Skeletal muscle satellite cell (primary cell): Measurements from ENCODE around the gene CDH23.

Source experiments
- H3K27me3 ChIP-seq: 2 replicates; pipeline ENCODE4 v1.7.0; 2013; ENCODE audit warnings: low read length; ENCODE audit not compliant: control insufficient read depth, insufficient read depth
- H3K36me3 ChIP-seq: 2 replicates; pipeline ENCODE4 v1.7.0; 2013; ENCODE audit warnings: mild to moderate bottlenecking, control low read depth, low read length; ENCODE audit not compliant: insufficient read depth
- H3K4me1 ChIP-seq: 2 replicates; pipeline ENCODE4 v1.7.0; 2013; ENCODE audit warnings: low read length; ENCODE audit not compliant: control insufficient read depth, insufficient read depth
- H3K4me2 ChIP-seq: 2 replicates; pipeline ENCODE4 v1.7.0; 2013; ENCODE audit warnings: mild to moderate bottlenecking, low read length
- H3K4me3 ChIP-seq: 2 replicates; pipeline ENCODE4 v1.7.0; 2013; ENCODE audit warnings: low read length
- H3K9ac ChIP-seq: 2 replicates; pipeline ENCODE4 v1.7.0; 2013; ENCODE audit warnings: mild to moderate bottlenecking, low read depth, low read length, moderate library complexity
- H3K9me3 ChIP-seq: replicated peaks from 2 replicates; pipeline ENCODE4 v1.7.0; 2013; ENCODE audit warnings: mild to moderate bottlenecking, control low read depth, low read length

CDH23 gene

GRCh38 chr10:71516890-71517289 lies 120.2 kb downstream of the CDH23 start:
- Histone ChIP-seq H3K4me2 (no peak overlapping the region), H3K27me3 (peaks cover 59% of the 10 kb centered on the region), H3K36me3 (no peaks in the 10 kb centered on the region), H3K4me1 (no peaks in the 10 kb centered on the region), H3K9ac (no peak overlapping the region), H3K4me3 (no peak overlapping the region), H3K9me3 (no peaks in the 10 kb centered on the region)

GRCh38 chr10:71517298-71518169 lies 120.8 kb downstream of the CDH23 start:
- H3K9me3 ChIP-seq = no peaks in the 10 kb centered on the region
- no peaks in the 10 kb centered on the region for H3K36me3 ChIP-seq
- no peak overlapping the region for H3K4me2 ChIP-seq

GRCh38 chr10:71520042-71520441 lies 123.3 kb downstream of the CDH23 start:
- H3K4me3 ChIP-seq = no peak overlapping the region
- H3K4me1 ChIP-seq = no peaks in the 10 kb centered on the region
- H3K9me3 ChIP-seq = no peaks in the 10 kb centered on the region
- H3K27me3 ChIP-seq = peaks cover 57% of the 10 kb centered on the region
- H3K36me3 ChIP-seq = no peaks in the 10 kb centered on the region
- no peak overlapping the region for H3K9ac ChIP-seq
- no peak overlapping the region for H3K4me2 ChIP-seq

More at GRCh38 chr10:71517298-71518169, 120.8 kb downstream of the CDH23 start:
- H3K4me3 ChIP-seq = no peak overlapping the region
- no peaks in the 10 kb centered on the region for H3K4me1 ChIP-seq
- H3K27me3 ChIP-seq = peaks cover 59% of the 10 kb centered on the region
- H3K9ac ChIP-seq = no peak overlapping the region

- H3K9me3 ChIP-seq = no peaks in the 10 kb centered on the region
- H3K36me3 ChIP-seq = no peaks in the 10 kb centered on the region
- no peak overlapping the region for H3K4me3 ChIP-seq
- H3K9ac ChIP-seq = no peak overlapping the region
- H3K4me1 ChIP-seq = no peaks in the 10 kb centered on the region
- peaks cover 60% of the 10 kb centered on the region for H3K27me3 ChIP-seq
- H3K4me2 ChIP-seq = no peak overlapping the region
These were observed 125.1 kb downstream of the CDH23 start for GRCh38 chr10:71521504-71522441.

DNA sequence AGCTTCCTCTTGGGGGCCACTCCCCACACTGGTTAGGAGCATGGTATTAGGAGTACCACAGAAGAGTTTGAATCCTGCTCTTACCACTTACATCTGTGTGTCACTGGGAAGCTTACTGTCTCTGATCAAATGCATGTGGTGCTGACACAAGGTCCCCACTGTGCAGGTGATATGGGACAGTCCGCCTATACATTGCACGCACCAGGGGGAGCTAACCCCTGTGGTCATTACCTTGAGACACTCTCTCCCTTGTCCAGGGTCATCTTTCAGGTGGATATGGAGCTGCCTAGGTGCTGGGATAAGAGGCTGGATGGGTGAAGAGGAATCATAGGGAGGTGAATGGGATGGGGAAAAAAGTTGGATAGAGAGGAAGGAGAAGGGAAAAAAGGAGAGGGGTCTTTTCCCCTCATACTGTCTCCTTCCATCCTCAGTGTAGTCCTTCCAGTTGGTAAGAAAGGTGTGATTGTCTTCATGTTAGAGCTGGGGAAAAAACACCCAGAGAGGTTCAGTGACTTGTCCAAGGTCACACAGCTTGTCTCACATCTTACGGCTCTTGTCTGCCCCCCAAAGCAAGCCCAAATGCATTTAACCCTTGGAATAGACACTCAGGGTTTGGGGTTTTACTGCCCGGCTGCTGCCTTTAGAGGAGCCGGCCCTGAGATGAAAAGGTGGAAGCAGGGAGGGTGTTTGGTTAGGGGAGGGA lies 125.9 kb downstream of the CDH23 start:
- Histone ChIP-seq H3K4me3 (no peak overlapping the region), H3K9ac (no peak overlapping the region), H3K4me2 (no peak overlapping the region), H3K9me3 (no peaks in the 10 kb centered on the region), H3K36me3 (no peaks in the 10 kb centered on the region), H3K27me3 (peaks cover 66% of the 10 kb centered on the region), H3K4me1 (no peaks in the 10 kb centered on the region)

GRCh38 chr10:71523756-71524155 lies 127.0 kb downstream of the CDH23 start:
- H3K4me3 ChIP-seq = no peak overlapping the region
- no peaks in the 10 kb centered on the region for H3K4me1 ChIP-seq
- no peaks in the 10 kb centered on the region for H3K9me3 ChIP-seq
- no peaks in the 10 kb centered on the region for H3K36me3 ChIP-seq
- H3K4me2 ChIP-seq = no peak overlapping the region
- H3K9ac ChIP-seq = no peak overlapping the region
- H3K27me3 ChIP-seq = peaks cover 71% of the 10 kb centered on the region

DNA sequence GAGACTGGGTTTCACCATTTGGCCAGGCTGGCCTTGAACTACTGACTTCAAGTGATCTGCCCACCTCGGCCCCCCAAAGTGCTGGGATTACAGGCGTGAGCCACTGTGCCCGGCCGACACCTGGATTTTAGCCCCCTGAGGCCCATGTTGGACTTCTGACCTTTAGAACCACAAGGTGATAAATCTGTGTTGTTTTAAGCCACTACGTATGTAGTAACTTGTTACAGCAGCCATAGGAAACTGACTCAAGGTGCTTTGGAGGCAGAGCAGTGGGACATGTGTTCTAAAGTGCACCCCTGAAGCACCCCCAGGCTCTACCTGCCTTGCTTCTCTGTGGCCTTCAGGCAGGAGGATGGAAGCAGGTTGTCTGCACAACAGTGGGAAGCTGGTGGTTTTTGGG lies 128.4 kb downstream of the CDH23 start:
- H3K4me3 ChIP-seq = no peak overlapping the region
- no peaks in the 10 kb centered on the region for H3K9me3 ChIP-seq
- H3K27me3 ChIP-seq = peaks cover 63% of the 10 kb centered on the region
- no peak overlapping the region for H3K4me2 ChIP-seq
- no peaks in the 10 kb centered on the region for H3K36me3 ChIP-seq
- no peak overlapping the region for H3K9ac ChIP-seq
- no peaks in the 10 kb centered on the region for H3K4me1 ChIP-seq

- H3K36me3 ChIP-seq = no peaks in the 10 kb centered on the region
- no peaks in the 10 kb centered on the region for H3K4me1 ChIP-seq
- H3K4me2 ChIP-seq = no peak overlapping the region
- no peak overlapping the region for H3K4me3 ChIP-seq
- no peak overlapping the region for H3K9ac ChIP-seq
- peaks cover 61% of the 10 kb centered on the region for H3K27me3 ChIP-seq
- H3K9me3 ChIP-seq = no peaks in the 10 kb centered on the region
These were observed 129.0 kb downstream of the CDH23 start for GRCh38 chr10:71525721-71526120.

- H3K4me3 ChIP-seq = no peak overlapping the region
- no peaks in the 10 kb centered on the region for H3K9me3 ChIP-seq
- no peaks in the 10 kb centered on the region for H3K4me1 ChIP-seq
- no peak overlapping the region for H3K9ac ChIP-seq
- H3K4me2 ChIP-seq = no peak overlapping the region
- peaks cover 52% of the 10 kb centered on the region for H3K27me3 ChIP-seq
- no peaks in the 10 kb centered on the region for H3K36me3 ChIP-seq
These were observed 129.9 kb downstream of the CDH23 start for GRCh38 chr10:71526653-71527052.

DNA sequence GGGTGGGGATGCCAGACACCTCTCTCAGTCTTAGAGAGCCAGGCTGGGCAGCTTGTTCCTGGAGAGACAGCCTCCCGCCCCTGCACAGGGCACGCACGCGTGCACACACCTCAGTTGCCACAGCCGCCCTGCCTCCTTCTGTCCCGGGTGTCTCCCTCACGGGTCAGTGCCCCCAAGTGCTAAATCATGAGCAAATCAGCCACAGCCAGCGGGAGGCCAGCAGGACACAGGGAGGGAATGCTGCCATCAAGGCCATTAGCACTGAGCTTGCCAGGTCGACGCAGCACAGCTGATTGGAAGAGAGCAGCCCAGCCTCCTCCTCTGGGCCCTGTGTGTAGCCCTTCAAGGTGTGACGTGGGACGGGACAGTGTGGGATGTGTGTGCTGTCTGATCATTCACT lies 130.4 kb downstream of the CDH23 start:
- no peak overlapping the region for H3K4me3 ChIP-seq
- H3K4me2 ChIP-seq = no peak overlapping the region
- no peaks in the 10 kb centered on the region for H3K9me3 ChIP-seq
- H3K27me3 ChIP-seq = peaks cover 47% of the 10 kb centered on the region
- no peaks in the 10 kb centered on the region for H3K36me3 ChIP-seq
- no peak overlapping the region for H3K9ac ChIP-seq
- no peaks in the 10 kb centered on the region for H3K4me1 ChIP-seq
